ENCODE results near the gene SUCLG2.

DNA sequence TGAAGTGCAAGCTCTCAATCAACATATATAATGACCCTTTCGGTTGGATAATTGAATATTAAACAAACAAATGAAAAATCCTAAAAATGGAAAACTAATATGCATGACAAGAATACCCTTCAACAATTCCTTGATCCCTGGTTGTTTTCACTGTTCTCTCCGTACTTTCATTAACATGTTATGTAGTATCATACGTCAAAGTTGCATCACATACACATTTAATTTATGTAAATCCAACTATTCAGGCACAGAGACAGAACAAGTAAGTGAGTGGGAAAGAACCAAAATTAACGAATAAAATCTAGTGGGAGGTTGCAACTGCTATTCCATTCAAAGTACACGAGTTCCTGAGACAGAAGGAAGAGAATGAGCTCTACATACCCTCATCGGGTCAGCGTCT, 176.0 kb downstream of the SUCLG2 start:
- TF ChIP-seq, protein P1, sequence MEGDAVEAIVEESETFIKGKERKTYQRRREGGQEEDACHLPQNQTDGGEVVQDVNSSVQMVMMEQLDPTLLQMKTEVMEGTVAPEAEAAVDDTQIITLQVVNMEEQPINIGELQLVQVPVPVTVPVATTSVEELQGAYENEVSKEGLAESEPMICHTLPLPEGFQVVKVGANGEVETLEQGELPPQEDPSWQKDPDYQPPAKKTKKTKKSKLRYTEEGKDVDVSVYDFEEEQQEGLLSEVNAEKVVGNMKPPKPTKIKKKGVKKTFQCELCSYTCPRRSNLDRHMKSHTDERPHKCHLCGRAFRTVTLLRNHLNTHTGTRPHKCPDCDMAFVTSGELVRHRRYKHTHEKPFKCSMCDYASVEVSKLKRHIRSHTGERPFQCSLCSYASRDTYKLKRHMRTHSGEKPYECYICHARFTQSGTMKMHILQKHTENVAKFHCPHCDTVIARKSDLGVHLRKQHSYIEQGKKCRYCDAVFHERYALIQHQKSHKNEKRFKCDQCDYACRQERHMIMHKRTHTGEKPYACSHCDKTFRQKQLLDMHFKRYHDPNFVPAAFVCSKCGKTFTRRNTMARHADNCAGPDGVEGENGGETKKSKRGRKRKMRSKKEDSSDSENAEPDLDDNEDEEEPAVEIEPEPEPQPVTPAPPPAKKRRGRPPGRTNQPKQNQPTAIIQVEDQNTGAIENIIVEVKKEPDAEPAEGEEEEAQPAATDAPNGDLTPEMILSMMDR (IDR thresholded peaks at IDR 0.05; ENCODE audit: insufficient read depth, low read depth, low read length) = no peak
- no peak for TF ChIP-seq EZH2 (IDR thresholded peaks at IDR 0.05; ENCODE audit: insufficient read depth, low read length)
